ENCODE measurements around the gene KIRREL1. TPM values are rescaled to one million over a fixed set of nuclear protein-coding genes. Genes with fewer than 3 reads are reported as not detected.

Gene KIRREL1
- total RNA-seq, 1 donor from 2014 or later = 195 TPM

- no peak for FAIRE-seq
- H3K9me3 Mint-ChIP-seq (ENCODE audit: unreplicated experiment) = peaks cover 3% of the 10 kb centered on the region
- no peaks in the 10 kb centered on the region for H3K4me1 ChIP-seq (ENCODE audit: insufficient read depth, low read length)
Measured at GRCh38 chr1:157984469-157984868, 9.0 kb upstream of the KIRREL1 start.

GRCh38 chr1:157985473-157985872, 8.0 kb upstream of the KIRREL1 start:
- H3K27ac Mint-ChIP-seq (ENCODE audit: unreplicated experiment) = no peak overlapping the region
- H3K36me3 ChIP-seq (ENCODE audit: insufficient read depth, low read length) = no peaks in the 10 kb centered on the region
- H3K4me1 Mint-ChIP-seq (ENCODE audit: low read depth, unreplicated experiment) = no peaks in the 10 kb centered on the region
- no peak for DNase-seq (ENCODE audit: low read depth)
- H3K27ac ChIP-seq (ENCODE audit: low read depth, low read length) = no peak overlapping the region
- H3K4me1 ChIP-seq (ENCODE audit: insufficient read depth, low read length) = no peaks in the 10 kb centered on the region
- FAIRE-seq = no peak
- H3K79me2 ChIP-seq (ENCODE audit: insufficient read depth, low read length) = no peaks in the 10 kb centered on the region
- no peak overlapping the region for H3K4me3 Mint-ChIP-seq (ENCODE audit: unreplicated experiment)
- H3K27me3 ChIP-seq (ENCODE audit: insufficient read depth, low read length) = peaks cover 9% of the 10 kb centered on the region
- no peak overlapping the region for H3K9ac ChIP-seq (ENCODE audit: low read length)
- H3K4me2 ChIP-seq (ENCODE audit: low read length) = no peak overlapping the region
- H2AFZ ChIP-seq (ENCODE audit: low read depth, low read length) = no peak overlapping the region
- H4K20me1 ChIP-seq (ENCODE audit: insufficient read depth, low read length) = no peaks in the 10 kb centered on the region
- peaks cover 47% of the 10 kb centered on the region for H3K27me3 Mint-ChIP-seq (ENCODE audit: low read depth, unreplicated experiment)
- no peaks in the 10 kb centered on the region for H3K36me3 Mint-ChIP-seq (ENCODE audit: low read depth, unreplicated experiment)
- no peaks in the 10 kb centered on the region for H3K9me3 ChIP-seq (ENCODE audit: insufficient read depth, low read depth, low read length)
- TF ChIP-seq EZH2 (IDR thresholded peaks at IDR 0.05; ENCODE audit: insufficient read depth, low read length) (no peak), CTCF (IDR thresholded peaks at IDR 0.05; ENCODE audit: insufficient read depth, low read depth, low read length) (no peak)
- no peak overlapping the region for H3K4me3 ChIP-seq (ENCODE audit: insufficient read depth, low read depth, low read length)
- peaks cover 3% of the 10 kb centered on the region for H3K9me3 Mint-ChIP-seq (ENCODE audit: unreplicated experiment)

More at GRCh38 chr1:157984469-157984868, 9.0 kb upstream of the KIRREL1 start:
- Histone ChIP-seq H3K9me3 (ENCODE audit: insufficient read depth, low read depth, low read length) (no peaks in the 10 kb centered on the region), H3K4me3 (ENCODE audit: insufficient read depth, low read depth, low read length) (no peak overlapping the region), H4K20me1 (ENCODE audit: insufficient read depth, low read length) (no peaks in the 10 kb centered on the region), H3K4me2 (ENCODE audit: low read length) (no peak overlapping the region), H3K36me3 (ENCODE audit: insufficient read depth, low read length) (no peaks in the 10 kb centered on the region), H3K27me3 (ENCODE audit: insufficient read depth, low read length) (peaks cover 9% of the 10 kb centered on the region), H2AFZ (ENCODE audit: low read depth, low read length) (no peak overlapping the region), H3K9ac (ENCODE audit: low read length) (no peak overlapping the region), H3K79me2 (ENCODE audit: insufficient read depth, low read length) (no peaks in the 10 kb centered on the region), H3K27ac (ENCODE audit: low read depth, low read length) (no peak overlapping the region)
- no peak for TF ChIP-seq CTCF (IDR thresholded peaks at IDR 0.05; ENCODE audit: insufficient read depth, low read depth, low read length)
- TF ChIP-seq EZH2 (IDR thresholded peaks at IDR 0.05; ENCODE audit: insufficient read depth, low read length) = no peak
- Mint-ChIP-seq H3K27me3 (ENCODE audit: low read depth, unreplicated experiment) (peaks cover 43% of the 10 kb centered on the region), H3K36me3 (ENCODE audit: low read depth, unreplicated experiment) (no peaks in the 10 kb centered on the region), H3K4me3 (ENCODE audit: unreplicated experiment) (no peak overlapping the region), H3K27ac (ENCODE audit: unreplicated experiment) (no peak overlapping the region), H3K4me1 (ENCODE audit: low read depth, unreplicated experiment) (no peaks in the 10 kb centered on the region)
- DNase-seq (ENCODE audit: low read depth) = no peak

GRCh38 chr1:157988002-157988401, 5.4 kb upstream of the KIRREL1 start:
- no peak overlapping the region for H3K27ac ChIP-seq (ENCODE audit: low read depth, low read length)
- DNase-seq (ENCODE audit: low read depth) = no peak
- H4K20me1 ChIP-seq (ENCODE audit: insufficient read depth, low read length) = no peaks in the 10 kb centered on the region
- TF ChIP-seq EZH2 (IDR thresholded peaks at IDR 0.05; ENCODE audit: insufficient read depth, low read length) = no peak
- TF ChIP-seq CTCF (IDR thresholded peaks at IDR 0.05; ENCODE audit: insufficient read depth, low read depth, low read length) = no peak
- no peak overlapping the region for H3K9ac ChIP-seq (ENCODE audit: low read length)
- Mint-ChIP-seq H3K4me3 (ENCODE audit: unreplicated experiment) (no peak overlapping the region), H3K27ac (ENCODE audit: unreplicated experiment) (no peak overlapping the region), H3K36me3 (ENCODE audit: low read depth, unreplicated experiment) (no peaks in the 10 kb centered on the region), H3K9me3 (ENCODE audit: unreplicated experiment) (peaks cover under 1% of the 10 kb centered on the region), H3K27me3 (ENCODE audit: low read depth, unreplicated experiment) (peaks cover 45% of the 10 kb centered on the region), H3K4me1 (ENCODE audit: low read depth, unreplicated experiment) (peaks cover 5% of the 10 kb centered on the region)
- no peak overlapping the region for H3K4me2 ChIP-seq (ENCODE audit: low read length)
- H3K36me3 ChIP-seq (ENCODE audit: insufficient read depth, low read length) = no peaks in the 10 kb centered on the region
- H2AFZ ChIP-seq (ENCODE audit: low read depth, low read length) = no peak overlapping the region
- no peaks in the 10 kb centered on the region for H3K79me2 ChIP-seq (ENCODE audit: insufficient read depth, low read length)
- no peak for FAIRE-seq
- peaks cover 9% of the 10 kb centered on the region for H3K27me3 ChIP-seq (ENCODE audit: insufficient read depth, low read length)
- peaks cover 10% of the 10 kb centered on the region for H3K4me1 ChIP-seq (ENCODE audit: insufficient read depth, low read length)
- no peak overlapping the region for H3K4me3 ChIP-seq (ENCODE audit: insufficient read depth, low read depth, low read length)
- no peaks in the 10 kb centered on the region for H3K9me3 ChIP-seq (ENCODE audit: insufficient read depth, low read depth, low read length)
